Neural cell (in vitro differentiated cells): Measurements from ENCODE around the gene TOGARAM1. TPM values are rescaled to one million over a fixed set of nuclear protein-coding genes. Genes with fewer than 3 reads are reported as not detected.

Experiments used
- H2AFZ ChIP-seq: fragments of 200-600, 300-800 bp; sonication (generic), shearing (Covaris generic); 2 replicates; pipeline ENCODE4 v1.6.0; 2014; ENCODE audit warnings: low read depth, mild to moderate bottlenecking, antibody characterized with exemption, low read length, moderate library complexity
- H3F3A ChIP-seq: fragments of 200-600 bp; shearing (Covaris generic); 2 replicates; pipeline ENCODE4 v1.6.1; 2016; ENCODE audit warnings: mild to moderate bottlenecking, moderate library complexity, mixed read lengths, antibody characterized with exemption, low read length; ENCODE audit not compliant: insufficient read depth, poor library complexity, severe bottlenecking
- H3K27ac ChIP-seq: fragments of 200-600, 300-800 bp; sonication (generic), shearing (Covaris generic); 2 replicates; pipeline ENCODE4 v1.5.1; 2014; ENCODE audit warnings: mild to moderate bottlenecking, low read length, moderate library complexity
- H3K27me3 ChIP-seq: fragments of 300-800, 200-600 bp; sonication (generic), shearing (Covaris generic); 2 replicates; pipeline ENCODE4 v1.6.0; 2014; ENCODE audit warnings: mild to moderate bottlenecking, low read depth, low read length, moderate library complexity; ENCODE audit not compliant: insufficient read depth
- H3K36me3 ChIP-seq: fragments of 300-800, 200-600 bp; sonication (generic), shearing (Covaris generic); 2 replicates; pipeline ENCODE4 v1.5.1; 2014; ENCODE audit warnings: mild to moderate bottlenecking, antibody characterized with exemption, low read length, moderate library complexity; ENCODE audit not compliant: insufficient read depth
- H3K4me2 ChIP-seq: fragments of 300-800, 200-600 bp; sonication (generic), shearing (Covaris generic); 2 replicates; pipeline ENCODE4 v1.6.0; 2014; ENCODE audit warnings: mild to moderate bottlenecking, low read length
- H3K4me3 ChIP-seq: fragments of 300-800, 200-600 bp; sonication (generic), shearing (Covaris generic); 2 replicates; pipeline ENCODE4 v1.5.1; 2014; ENCODE audit warnings: mild to moderate bottlenecking, low read length, moderate library complexity
- H3K79me2 ChIP-seq: fragments of 200-600 bp; shearing (Covaris generic); replicated peaks from 2 replicates; pipeline ENCODE4 v1.6.0; 2014; ENCODE audit warnings: mild to moderate bottlenecking, low read length, moderate library complexity; ENCODE audit not compliant: insufficient read depth
- H3K9ac ChIP-seq: fragments of 300-800, 200-600 bp; sonication (generic), shearing (Covaris generic); 2 replicates; pipeline ENCODE4 v1.6.1; 2016; ENCODE audit warnings: mild to moderate bottlenecking, low read length, mixed read lengths
- H3K9me2 ChIP-seq: fragments of 200-600 bp; shearing (Covaris generic); 2 replicates; pipeline ENCODE4 v1.6.1; 2016; ENCODE audit warnings: mild to moderate bottlenecking, low read length, mixed read lengths; ENCODE audit not compliant: insufficient read depth
- H3K9me3 ChIP-seq: fragments of 200-600, 300-800 bp; sonication (generic), shearing (Covaris generic); 2 replicates; pipeline ENCODE4 v1.6.1; 2016; ENCODE audit warnings: mild to moderate bottlenecking, mixed run types, low read length, moderate library complexity, mixed read lengths
- H4K20me1 ChIP-seq: fragments of 200-600 bp; shearing (Covaris generic); 2 replicates; pipeline ENCODE4 v1.6.1; 2016; ENCODE audit warnings: mild to moderate bottlenecking, mixed run types; ENCODE audit not compliant: insufficient read depth
- CTCF ChIP-seq: fragments of 450-650 bp; IDR thresholded peaks from 2 replicates; pipeline ENCODE4 v1.5.1; 2014; ENCODE audit warnings: antibody characterized with exemption, mild to moderate bottlenecking, moderate library complexity; ENCODE audit not compliant: poor library complexity, severe bottlenecking
- EP300 ChIP-seq: fragments of 450-650 bp; conservative IDR thresholded peaks from 2 replicates; pipeline ENCODE4 v1.6.1; 2014; ENCODE audit warnings: antibody characterized with exemption, mild to moderate bottlenecking, moderate library complexity; ENCODE audit not compliant: poor library complexity, severe bottlenecking
- EZH2 ChIP-seq: fragments of 200-600, 300-800 bp; shearing (Covaris generic), sonication (generic); IDR thresholded peaks from 2 replicates; pipeline ENCODE4 v1.6.1; 2014; ENCODE audit warnings: antibody characterized with exemption, low read length, borderline replicate concordance, mild to moderate bottlenecking; ENCODE audit not compliant: insufficient read depth, poor library complexity, severe bottlenecking
- MXI1 ChIP-seq: fragments of 450-650 bp; conservative IDR thresholded peaks from 2 replicates; pipeline ENCODE4 v1.6.1; 2014; ENCODE audit warnings: antibody characterized with exemption, mild to moderate bottlenecking; ENCODE audit not compliant: poor library complexity, severe bottlenecking
- POLR2AphosphoS5 ChIP-seq: IDR thresholded peaks from 2 replicates; pipeline ENCODE4 v1.6.1; 2012
- RAD21 ChIP-seq: fragments of 450-650 bp; conservative IDR thresholded peaks from 2 replicates; pipeline ENCODE4 v1.6.1; 2014; ENCODE audit warnings: antibody characterized with exemption, mild to moderate bottlenecking, moderate library complexity
- REST ChIP-seq: IDR thresholded peaks from 2 replicates; pipeline ENCODE4 v1.6.1; 2012; ENCODE audit warnings: borderline replicate concordance
- SMC3 ChIP-seq: fragments of 450-650 bp; conservative IDR thresholded peaks from 2 replicates; pipeline ENCODE4 v1.6.1; 2014; ENCODE audit warnings: antibody characterized with exemption, mild to moderate bottlenecking, moderate library complexity; ENCODE audit not compliant: poor library complexity
- TAF1 ChIP-seq: IDR thresholded peaks from 2 replicates; pipeline ENCODE4 v1.6.1; 2012; ENCODE audit warnings: low read depth
- polyA plus RNA-seq: library from polyadenylated mRNA; depleted of rRNA; stranded (reverse); fragments of >200 nt; gene quantifications from 2 replicates; pipeline ENCODE4 v1.2.3, GENCODE V29; 2014

TOGARAM1 gene
- polyA plus RNA-seq, 1 donor from 2014 or later: 23.8 TPM

GRCh38 chr14:45094275-45094674, 132.3 kb downstream of the TOGARAM1 start:
- Histone ChIP-seq H3K4me3 (no peak overlapping the region), H3K36me3 (peaks cover 5% of the 10 kb centered on the region), H3K27ac (no peak overlapping the region), H3K27me3 (no peaks in the 10 kb centered on the region), H3K9me2 (no peaks in the 10 kb centered on the region), H3K9ac (no peak overlapping the region), H3F3A (no peaks in the 10 kb centered on the region), H4K20me1 (no peaks in the 10 kb centered on the region), H3K79me2 (peaks cover 52% of the 10 kb centered on the region), H2AFZ (no peak overlapping the region), H3K4me2 (no peak overlapping the region), H3K9me3 (no peaks in the 10 kb centered on the region)
- TF ChIP-seq EZH2: no peak
- no peak for TF ChIP-seq POLR2AphosphoS5
- TF ChIP-seq MXI1: no peak
- no peak for TF ChIP-seq EP300
- no peak for TF ChIP-seq RAD21
- no peak for TF ChIP-seq TAF1
- TF ChIP-seq REST: no peak
- TF ChIP-seq SMC3: no peak
- no peak for TF ChIP-seq CTCF

- Histone ChIP-seq H3K9me3 (no peaks in the 10 kb centered on the region), H3K79me2 (peaks cover 43% of the 10 kb centered on the region), H3K36me3 (peaks cover 5% of the 10 kb centered on the region), H4K20me1 (no peaks in the 10 kb centered on the region), H2AFZ (no peak overlapping the region), H3K4me2 (no peak overlapping the region), H3K27ac (no peak overlapping the region), H3F3A (no peaks in the 10 kb centered on the region), H3K9ac (no peak overlapping the region), H3K27me3 (no peaks in the 10 kb centered on the region), H3K4me3 (no peak overlapping the region), H3K9me2 (no peaks in the 10 kb centered on the region)
- TF ChIP-seq POLR2AphosphoS5 (no peak), MXI1 (no peak), SMC3 (no peak), REST (no peak), EP300 (no peak), TAF1 (no peak), RAD21 (no peak), CTCF (no peak), EZH2 (no peak)
Measured at GRCh38 chr14:45095143-45095542, 133.2 kb downstream of the TOGARAM1 start.
